SH-SY5Y (cell line): ENCODE measurements around the gene PPARGC1A.

ENCODE experiments used
- GATA2 ChIP-seq: IDR thresholded peaks from 2 replicates; pipeline ENCODE4 v1.6.1; 2011; ENCODE audit warnings: mild to moderate bottlenecking, low read depth, low read length
- GATA3 ChIP-seq: IDR thresholded peaks from 2 replicates; pipeline ENCODE4 v1.6.1; 2011; ENCODE audit warnings: low read depth, mild to moderate bottlenecking, low read length, moderate library complexity

- TF ChIP-seq GATA2 (no peak), GATA3 (no peak)
Measured at GRCh38 chr4:23837371-23837770, 52.5 kb downstream of the PPARGC1A start.
